ENCODE results near the gene DISP2.
A peak's percentile ranks its signal among the peaks of the same experiment; 100 is the strongest.

Gene DISP2

GRCh38 chr15:40424483-40425115 is 66.6 kb downstream of the DISP2 start:
- 100% methylated on average over 2 of the region's 6 CpGs for WGBS
- Histone ChIP-seq H3K9ac (ENCODE audit: low read length) (no peak overlapping the region), H2BK5ac (ENCODE audit: low read depth, low read length, poor library complexity, severe bottlenecking) (no peak overlapping the region), H3K14ac (ENCODE audit: low read length in 2 of 2) (no peak overlapping the region), H3K9me3 (ENCODE audit: control insufficient read depth, low read length) (no peaks in the 10 kb centered on the region), H2AK5ac (ENCODE audit: low read length, severe bottlenecking) (no peak overlapping the region), H2BK12ac (ENCODE audit: low read length in 2 of 2) (no peak overlapping the region), H3K36me3 (ENCODE audit: control insufficient read depth in 1 of 2, insufficient read depth in 2 of 2, low read depth in 1 of 2, low read length in 2 of 2) (peaks cover 0 to 5% of the 10 kb centered on the region in 2 experiments), H3K27ac (ENCODE audit: low read length, poor library complexity, severe bottlenecking) (no peak overlapping the region), H4K91ac (ENCODE audit: low read length) (no peak overlapping the region), H3K4me3 (ENCODE audit: insufficient read depth in 1 of 2, low read depth in 1 of 2, low read length in 2 of 2) (no peak overlapping the region), H2AFZ (ENCODE audit: low read depth, low read length) (no peak overlapping the region), H3K4me1 (ENCODE audit: control insufficient read depth, insufficient read depth, low read depth, low read length) (peaks cover 8% of the 10 kb centered on the region), H3K4ac (ENCODE audit: low read depth in 1 of 2, low read length in 2 of 2) (no peak overlapping the region), H3K18ac (ENCODE audit: low read depth in 1 of 2, low read length in 2 of 2) (no peak overlapping the region), H2BK120ac (ENCODE audit: low read depth, low read length) (no peak overlapping the region), H3K27me3 (ENCODE audit: control insufficient read depth in 1 of 2, insufficient read depth in 1 of 2, low read length in 2 of 2) (peaks cover 9 to 26% of the 10 kb centered on the region in 2 experiments), H3K4me2 (ENCODE audit: low read length, poor library complexity, severe bottlenecking) (no peak overlapping the region), H4K8ac (ENCODE audit: low read length) (no peak overlapping the region), H2BK15ac (ENCODE audit: low read depth, poor library complexity, severe bottlenecking) (no peak overlapping the region), H3K23ac (ENCODE audit: low read length in 2 of 2) (no peak overlapping the region), H3K79me1 (replicated peaks; ENCODE audit: low read length, poor library complexity, severe bottlenecking) (no peaks in the 10 kb centered on the region)
- no peak for DNase-seq

GRCh38 chr15:40425681-40426080 is 67.7 kb downstream of the DISP2 start:
- Histone ChIP-seq H2BK120ac (ENCODE audit: low read depth, low read length) (no peak overlapping the region), H4K91ac (ENCODE audit: low read length) (no peak overlapping the region), H4K8ac (ENCODE audit: low read length) (no peak overlapping the region), H3K14ac (ENCODE audit: low read length in 2 of 2) (no peak overlapping the region), H3K4me2 (ENCODE audit: low read length, poor library complexity, severe bottlenecking) (no peak overlapping the region), H3K27ac (ENCODE audit: low read length, poor library complexity, severe bottlenecking) (no peak overlapping the region), H3K9me3 (ENCODE audit: control insufficient read depth, low read length) (no peaks in the 10 kb centered on the region), H3K9ac (ENCODE audit: low read length) (no peak overlapping the region), H3K79me1 (replicated peaks; ENCODE audit: low read length, poor library complexity, severe bottlenecking) (no peaks in the 10 kb centered on the region), H3K4me3 (ENCODE audit: insufficient read depth in 1 of 2, low read depth in 1 of 2, low read length in 2 of 2) (no peak overlapping the region), H2BK5ac (ENCODE audit: low read depth, low read length, poor library complexity, severe bottlenecking) (no peak overlapping the region), H2AFZ (ENCODE audit: low read depth, low read length) (no peak overlapping the region), H3K18ac (ENCODE audit: low read depth in 1 of 2, low read length in 2 of 2) (no peak overlapping the region), H2BK12ac (ENCODE audit: low read length in 2 of 2) (no peak overlapping the region), H2AK5ac (ENCODE audit: low read length, severe bottlenecking) (no peak overlapping the region), H3K4ac (ENCODE audit: low read depth in 1 of 2, low read length in 2 of 2) (no peak overlapping the region), H3K36me3 (ENCODE audit: control insufficient read depth in 1 of 2, insufficient read depth in 2 of 2, low read depth in 1 of 2, low read length in 2 of 2) (no peaks in the 10 kb centered on the region), H2BK15ac (ENCODE audit: low read depth, poor library complexity, severe bottlenecking) (no peak overlapping the region), H3K23ac (ENCODE audit: low read length in 2 of 2) (no peak overlapping the region), H3K27me3 (ENCODE audit: control insufficient read depth in 1 of 2, insufficient read depth in 1 of 2, low read length in 2 of 2) (peaks cover 9 to 36% of the 10 kb centered on the region in 2 experiments), H3K4me1 (ENCODE audit: control insufficient read depth, insufficient read depth, low read depth, low read length) (peaks cover 8% of the 10 kb centered on the region)
- WGBS = 93% methylated on average over 5 of the region's 5 CpGs
- no peak for DNase-seq

DNA sequence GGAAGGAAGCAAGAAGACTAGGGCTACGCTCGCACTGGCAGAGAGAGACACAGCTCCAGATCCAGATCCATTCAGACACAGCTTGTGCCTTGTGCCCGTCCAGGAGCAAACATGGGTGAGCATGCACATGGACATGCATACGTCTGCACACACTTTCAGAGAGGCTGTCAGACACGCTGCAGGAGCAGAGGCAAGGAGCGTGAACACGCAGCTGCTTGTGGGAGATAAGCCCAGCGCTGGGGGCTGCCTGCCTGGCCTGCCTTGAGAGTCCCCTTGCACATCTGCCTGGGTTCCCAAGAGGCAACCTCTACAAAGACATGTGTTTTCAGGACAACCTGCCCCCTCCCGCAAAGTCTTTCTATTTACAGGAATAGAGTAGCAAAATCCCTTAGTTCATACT is 69.2 kb downstream of the DISP2 start:
- Histone ChIP-seq H3K4me3 (ENCODE audit: insufficient read depth in 1 of 2, low read depth in 1 of 2, low read length in 2 of 2) (no peak overlapping the region), H3K18ac (ENCODE audit: low read depth in 1 of 2, low read length in 2 of 2) (no peak overlapping the region), H3K23ac (ENCODE audit: low read length in 2 of 2) (no peak overlapping the region), H4K91ac (ENCODE audit: low read length) (peak overlapping the region; percentile 44), H3K36me3 (ENCODE audit: control insufficient read depth in 1 of 2, insufficient read depth in 2 of 2, low read depth in 1 of 2, low read length in 2 of 2) (no peaks in the 10 kb centered on the region), H2AFZ (ENCODE audit: low read depth, low read length) (no peak overlapping the region), H3K9me3 (ENCODE audit: control insufficient read depth, low read length) (no peaks in the 10 kb centered on the region), H2AK5ac (ENCODE audit: low read length, severe bottlenecking) (no peak overlapping the region), H3K4me2 (ENCODE audit: low read length, poor library complexity, severe bottlenecking) (no peak overlapping the region), H2BK5ac (ENCODE audit: low read depth, low read length, poor library complexity, severe bottlenecking) (no peak overlapping the region), H3K79me1 (replicated peaks; ENCODE audit: low read length, poor library complexity, severe bottlenecking) (no peaks in the 10 kb centered on the region), H3K4ac (ENCODE audit: low read depth in 1 of 2, low read length in 2 of 2) (peak overlapping the region in 1 of 2 experiments; percentile 16), H2BK12ac (ENCODE audit: low read length in 2 of 2) (no peak overlapping the region), H2BK15ac (ENCODE audit: low read depth, poor library complexity, severe bottlenecking) (no peak overlapping the region), H2BK120ac (ENCODE audit: low read depth, low read length) (no peak overlapping the region), H3K14ac (ENCODE audit: low read length in 2 of 2) (peak overlapping the region in 1 of 2 experiments; percentile 46), H3K9ac (ENCODE audit: low read length) (no peak overlapping the region), H3K4me1 (ENCODE audit: control insufficient read depth, insufficient read depth, low read depth, low read length) (no peaks in the 10 kb centered on the region), H4K8ac (ENCODE audit: low read length) (no peak overlapping the region), H3K27ac (ENCODE audit: low read length, poor library complexity, severe bottlenecking) (no peak overlapping the region), H3K27me3 (ENCODE audit: control insufficient read depth in 1 of 2, insufficient read depth in 1 of 2, low read length in 2 of 2) (peaks cover 9 to 31% of the 10 kb centered on the region in 2 experiments)
- 89% methylated on average over 8 of the region's 9 CpGs for WGBS
- DNase-seq = no peak

DNA sequence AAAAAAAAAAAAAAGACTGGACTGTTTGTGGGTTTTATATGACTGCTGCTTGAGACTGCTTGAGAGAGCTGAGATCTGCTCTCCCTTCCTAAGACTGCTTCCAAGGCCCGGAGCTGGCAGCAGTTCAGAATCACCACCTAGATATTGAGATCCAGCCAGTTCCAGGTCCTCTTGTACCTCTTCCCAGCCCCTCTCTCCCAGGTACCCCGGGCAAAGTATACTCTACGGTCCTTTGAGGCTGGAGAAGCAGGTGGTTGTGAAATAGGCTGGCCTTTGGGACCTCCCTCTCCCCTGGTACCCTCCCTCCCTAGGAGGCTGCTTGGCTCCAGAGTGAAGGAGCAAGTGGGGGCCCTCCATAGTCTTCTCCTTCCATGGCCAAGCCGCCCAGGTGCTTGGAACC is 70.2 kb downstream of the DISP2 start:
- WGBS = 82% methylated on average over 4 of the region's 4 CpGs
- no peak overlapping the region for H3K4me2 ChIP-seq (ENCODE audit: low read length, poor library complexity, severe bottlenecking)
- H3K14ac ChIP-seq (ENCODE audit: low read length in 2 of 2) = no peak overlapping the region
- H3K27ac ChIP-seq (ENCODE audit: low read length, poor library complexity, severe bottlenecking) = no peak overlapping the region
- no peak overlapping the region for H2BK12ac ChIP-seq (ENCODE audit: low read length in 2 of 2)
- no peak overlapping the region for H3K9ac ChIP-seq (ENCODE audit: low read length)
- no peaks in the 10 kb centered on the region for H3K79me1 ChIP-seq (replicated peaks; ENCODE audit: low read length, poor library complexity, severe bottlenecking)
- H3K4me3 ChIP-seq (ENCODE audit: insufficient read depth in 1 of 2, low read depth in 1 of 2, low read length in 2 of 2) = no peak overlapping the region
- H2BK15ac ChIP-seq (ENCODE audit: low read depth, poor library complexity, severe bottlenecking) = peak overlapping the region; percentile 19
- H2BK120ac ChIP-seq (ENCODE audit: low read depth, low read length) = no peak overlapping the region
- no peak overlapping the region for H3K23ac ChIP-seq (ENCODE audit: low read length in 2 of 2)
- no peak overlapping the region for H2AK5ac ChIP-seq (ENCODE audit: low read length, severe bottlenecking)
- H3K9me3 ChIP-seq (ENCODE audit: control insufficient read depth, low read length) = no peaks in the 10 kb centered on the region
- H2AFZ ChIP-seq (ENCODE audit: low read depth, low read length) = no peak overlapping the region
- no peak overlapping the region for H3K4ac ChIP-seq (ENCODE audit: low read depth in 1 of 2, low read length in 2 of 2)
- no peak overlapping the region for H2BK5ac ChIP-seq (ENCODE audit: low read depth, low read length, poor library complexity, severe bottlenecking)
- H4K91ac ChIP-seq (ENCODE audit: low read length) = no peak overlapping the region
- no peak overlapping the region for H4K8ac ChIP-seq (ENCODE audit: low read length)
- no peaks in the 10 kb centered on the region for H3K36me3 ChIP-seq (ENCODE audit: control insufficient read depth in 1 of 2, insufficient read depth in 2 of 2, low read depth in 1 of 2, low read length in 2 of 2)
- no peak for DNase-seq
- no peaks in the 10 kb centered on the region for H3K4me1 ChIP-seq (ENCODE audit: control insufficient read depth, insufficient read depth, low read depth, low read length)
- H3K27me3 ChIP-seq (ENCODE audit: control insufficient read depth in 1 of 2, insufficient read depth in 1 of 2, low read length in 2 of 2) = peaks cover 9 to 38% of the 10 kb centered on the region in 2 experiments
- no peak overlapping the region for H3K18ac ChIP-seq (ENCODE audit: low read depth in 1 of 2, low read length in 2 of 2)

Measured in mesenchymal stem cell (in vitro differentiated cells and primary cell).